Activated T-cell treated with anti-CD3 and anti-CD28 coated beads for 1 hour (primary cell): ENCODE data around the gene NPFFR2.
"Not testable (repeated sequence)": the region's sequence is repeated elsewhere in the genome, so short reads cannot be mapped to it uniquely, and the experiment has no call there.

ENCODE experiments used
- DNase-seq: peaks from one replicate; pipeline ENCODE4 v3.0.0-alpha.2; 2020; ENCODE audit warnings: low read depth

The NPFFR2 gene

DNA sequence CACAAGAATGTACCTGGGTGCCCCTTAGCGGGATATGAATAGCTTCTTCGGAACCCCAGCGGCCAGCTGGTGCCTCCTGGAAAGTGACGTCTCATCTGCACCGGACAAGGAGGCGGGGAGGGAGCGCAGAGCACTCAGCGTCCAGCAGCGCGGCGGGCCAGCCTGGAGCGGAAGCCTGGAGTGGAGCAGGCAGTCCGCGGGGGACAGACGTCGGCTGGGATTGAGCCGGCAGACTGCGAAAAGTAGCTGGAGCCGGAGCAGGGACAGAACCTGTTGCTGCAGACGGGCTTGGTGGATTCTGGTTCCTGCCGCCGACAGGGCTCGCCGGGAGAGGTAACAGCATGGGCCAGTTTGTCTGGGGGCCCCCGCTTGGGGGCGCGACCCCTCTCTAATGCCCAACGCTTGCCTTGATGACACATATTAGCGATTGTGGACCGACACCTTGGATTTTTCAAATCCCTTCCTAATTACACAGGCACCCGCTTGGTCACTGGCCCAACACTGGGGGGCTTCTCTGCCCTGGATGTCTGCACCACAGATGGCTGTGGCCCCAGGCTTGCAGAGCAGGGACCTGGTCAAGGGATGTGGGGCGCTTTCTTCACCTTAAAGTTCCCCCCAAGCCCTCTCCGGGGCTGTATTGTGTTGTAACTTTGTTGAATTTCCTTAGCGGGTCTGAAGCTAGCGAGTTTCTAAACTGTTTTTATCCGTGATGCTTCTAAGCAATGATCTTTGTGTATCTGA, at the start of gene NPFFR2:
Gene NPFFR2, plus strand, starts transcription at position 133 of the 741 bp plus-strand sequence. CDS start 96,592 bp downstream, outside the sequence.
- no peak for DNase-seq

DNA sequence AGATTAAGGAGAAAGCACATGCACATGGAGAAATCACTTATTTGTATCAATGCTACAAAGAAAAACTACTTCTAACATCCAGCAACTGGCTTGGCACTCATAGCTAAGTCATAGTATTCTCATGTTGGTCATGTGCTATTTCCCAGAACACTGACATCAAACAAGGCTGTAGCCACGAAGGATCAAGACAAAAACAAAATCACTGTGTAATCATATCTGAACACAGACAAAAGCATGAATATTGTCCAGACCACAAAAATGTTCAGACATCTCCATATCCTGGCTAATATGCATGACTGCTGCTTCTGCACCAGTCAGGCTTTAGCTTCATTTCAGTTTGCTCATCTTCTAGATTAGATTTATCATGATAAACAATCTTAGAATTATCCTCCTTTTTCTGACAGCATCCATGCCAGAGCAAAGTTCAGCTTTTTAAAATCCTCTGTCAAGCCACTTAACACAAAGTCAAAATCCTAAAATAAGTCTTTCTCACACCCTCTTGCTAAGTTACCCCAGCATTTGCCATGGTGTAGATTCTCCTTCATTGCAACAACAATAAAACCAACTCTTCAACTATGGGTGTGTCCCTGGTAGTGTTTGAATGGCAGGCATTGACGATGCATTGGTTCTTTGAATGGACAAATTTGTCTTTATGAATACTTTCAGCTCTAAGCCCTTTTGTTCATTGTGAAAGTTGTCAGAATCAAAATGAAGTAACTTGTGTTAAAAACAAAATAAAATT, 39.1 kb upstream of the NPFFR2 start:
- DNase-seq, result no peak

DNA sequence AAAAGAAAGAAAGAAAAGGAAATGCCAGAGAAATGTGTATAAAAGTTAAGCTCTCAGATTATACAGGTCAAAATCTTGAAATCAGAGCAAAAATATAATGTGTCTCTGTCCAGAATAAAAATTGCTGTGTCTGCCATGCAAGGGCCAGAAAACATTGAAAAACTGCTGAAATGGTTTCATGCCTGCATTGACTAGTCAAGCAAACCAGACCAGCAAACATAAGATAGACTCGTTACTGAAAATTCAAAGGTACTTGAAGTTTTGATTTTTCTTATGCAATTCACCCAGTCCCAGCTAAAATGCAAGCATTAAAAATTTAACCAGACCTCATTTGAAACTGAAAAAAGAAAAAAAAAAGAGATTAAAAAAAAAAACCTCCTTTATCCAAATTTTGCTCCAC, 37.2 kb upstream of the NPFFR2 start:
- no peak for DNase-seq

DNA sequence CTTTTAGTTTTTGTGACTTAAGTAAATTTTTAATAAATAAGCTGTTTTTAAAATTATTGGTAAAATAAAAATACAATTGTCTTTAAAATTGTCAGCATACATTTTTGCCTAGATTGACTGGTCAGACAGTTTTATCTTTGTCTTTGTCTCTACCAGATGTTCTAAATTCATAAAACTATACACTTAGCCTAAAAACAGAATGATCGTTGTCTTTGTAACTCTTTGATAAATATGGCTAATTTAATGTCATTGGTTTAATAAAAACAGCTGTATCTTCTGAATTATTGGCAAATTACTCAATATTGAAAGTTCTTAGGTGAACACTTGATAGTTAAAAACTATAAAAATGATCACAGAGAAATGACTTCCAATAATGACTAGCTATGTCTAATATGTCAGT, 36.5 kb upstream of the NPFFR2 start:
- DNase-seq, result no peak

DNA sequence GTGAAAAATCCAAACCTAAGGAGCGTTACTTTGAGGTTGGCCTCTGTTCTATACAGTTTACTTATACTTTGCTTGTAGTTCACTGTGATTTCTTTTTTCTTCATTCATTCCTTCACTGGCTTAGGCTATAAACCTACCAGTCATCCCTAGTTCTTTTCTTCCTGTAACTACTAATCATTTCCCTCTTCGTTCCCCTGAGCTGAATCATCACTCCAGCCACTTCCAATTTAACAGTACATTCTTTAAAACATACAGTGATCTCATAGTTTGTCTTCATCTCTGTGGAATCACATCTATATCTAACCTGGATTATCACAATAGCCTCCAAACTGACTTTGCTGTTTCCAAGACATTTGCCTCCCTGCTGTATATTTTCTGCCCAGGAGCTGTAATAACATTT, 25.2 kb upstream of the NPFFR2 start:
- no peak for DNase-seq

DNA sequence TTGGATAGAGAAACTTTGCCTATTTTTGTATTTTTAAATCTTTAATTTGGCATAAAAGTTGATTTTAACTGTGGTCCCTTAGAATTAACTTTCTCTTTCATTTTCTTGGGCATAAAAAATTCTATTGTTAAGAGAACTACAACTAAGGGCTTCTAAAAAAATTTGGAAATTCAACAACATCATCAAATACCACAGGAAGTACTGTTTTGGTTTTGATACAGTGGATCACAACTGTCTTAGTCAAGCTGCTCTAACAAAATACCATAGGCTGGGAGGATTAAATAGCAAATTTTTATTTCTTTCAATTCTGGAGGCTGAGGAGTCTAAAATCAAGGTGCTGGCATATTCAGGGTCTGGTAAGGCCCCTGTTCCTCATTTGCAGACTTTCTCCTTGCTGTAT, 19.9 kb upstream of the NPFFR2 start:
- DNase-seq, result no peak

DNA sequence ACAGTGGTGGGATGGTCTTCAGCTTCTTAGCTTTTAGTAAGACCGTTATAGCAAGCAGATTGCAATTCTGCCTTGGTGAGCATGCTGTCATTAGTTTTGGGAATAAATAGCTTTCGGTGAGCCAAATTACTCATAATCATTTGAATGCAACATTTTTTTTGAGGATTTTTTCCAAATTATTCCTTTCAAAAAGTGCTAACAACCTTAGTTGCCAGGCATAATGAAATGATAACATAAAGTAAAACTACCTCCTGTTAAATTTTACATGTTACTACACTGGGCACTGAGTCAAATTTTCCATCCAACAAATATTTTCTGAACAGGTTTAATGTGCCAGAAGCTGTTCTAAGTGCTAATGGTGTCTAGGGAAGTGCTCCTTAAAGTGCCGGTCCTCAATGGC, 15.8 kb upstream of the NPFFR2 start:
- DNase-seq, result no peak

DNA sequence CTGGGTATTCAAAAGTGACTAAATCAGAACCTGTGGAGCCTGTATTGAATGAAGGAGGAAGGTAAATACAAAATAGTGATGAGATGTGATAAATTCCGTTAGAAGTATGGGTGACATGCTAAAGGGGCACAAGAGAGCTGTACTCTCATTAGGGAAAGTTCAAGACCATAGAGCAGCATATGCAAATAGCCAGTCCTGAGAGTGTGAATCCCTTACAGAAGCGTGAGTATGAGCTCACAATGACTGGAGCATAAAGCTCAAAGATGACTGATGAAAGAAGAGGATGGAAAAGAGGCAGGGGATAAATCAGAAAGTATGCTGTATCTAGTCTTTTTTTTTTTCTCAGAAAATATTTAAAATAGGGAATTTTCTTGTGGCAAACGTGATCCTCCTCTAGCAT, 12.1 kb upstream of the NPFFR2 start:
- no peak for DNase-seq

DNA sequence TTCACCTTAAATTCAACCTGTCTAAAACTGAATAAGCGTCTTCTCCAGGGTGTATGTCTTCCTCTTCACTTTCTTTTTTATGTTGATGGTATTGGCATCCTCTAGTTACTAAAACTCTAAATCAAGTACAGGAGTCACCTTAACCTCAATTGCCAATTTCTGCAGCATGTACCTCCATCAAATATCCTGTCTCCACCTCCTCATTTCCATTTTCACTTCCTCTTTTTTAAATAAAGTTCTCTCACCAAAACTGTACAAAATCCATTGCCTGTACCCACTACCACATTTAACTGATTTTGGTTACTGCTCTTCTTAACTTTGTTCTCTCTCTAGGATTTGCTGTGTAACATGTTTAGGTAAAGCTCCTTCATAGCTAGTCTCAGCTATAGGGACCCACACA, 9.2 kb upstream of the NPFFR2 start:
- no peak for DNase-seq

DNA sequence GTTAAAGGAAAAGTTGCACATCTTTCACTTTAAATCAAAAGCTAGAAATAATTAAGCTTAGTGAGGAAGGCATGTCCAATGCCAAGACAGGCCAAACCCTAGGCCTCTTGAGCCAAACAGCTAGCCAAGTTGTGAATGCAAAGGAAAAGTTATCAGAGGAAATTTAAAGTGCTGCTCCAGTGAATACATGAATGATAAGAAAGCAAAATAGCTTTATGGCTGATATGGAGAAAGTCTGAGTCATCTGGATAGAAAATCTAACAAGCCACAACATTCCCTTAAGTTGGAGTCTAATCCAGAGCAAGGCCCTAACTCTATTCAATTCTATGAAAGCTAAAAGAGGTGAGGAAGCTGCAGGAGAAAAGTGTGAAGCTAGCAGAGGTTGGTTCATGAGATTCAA, 23.8 kb downstream of the NPFFR2 start:
- DNase-seq, result no peak

DNA sequence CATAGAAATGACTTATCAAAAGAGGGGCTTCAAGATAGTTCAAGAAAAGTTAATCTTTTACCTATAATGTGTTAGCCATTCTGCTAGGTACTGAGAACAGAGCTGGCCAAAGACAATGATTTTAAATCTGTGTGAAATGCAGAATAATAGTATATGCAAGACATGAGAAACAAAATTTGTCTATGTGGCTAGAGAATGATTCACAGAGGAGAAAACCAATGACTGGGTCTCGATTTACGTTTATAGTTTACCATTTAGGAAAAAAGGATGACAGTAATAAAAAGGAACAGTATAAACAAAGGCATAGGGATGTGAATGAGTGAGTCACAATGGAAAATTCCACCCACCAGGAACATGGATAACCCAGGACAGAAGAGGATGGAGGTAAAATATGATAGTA, 31.9 kb downstream of the NPFFR2 start:
- no peak for DNase-seq

DNA sequence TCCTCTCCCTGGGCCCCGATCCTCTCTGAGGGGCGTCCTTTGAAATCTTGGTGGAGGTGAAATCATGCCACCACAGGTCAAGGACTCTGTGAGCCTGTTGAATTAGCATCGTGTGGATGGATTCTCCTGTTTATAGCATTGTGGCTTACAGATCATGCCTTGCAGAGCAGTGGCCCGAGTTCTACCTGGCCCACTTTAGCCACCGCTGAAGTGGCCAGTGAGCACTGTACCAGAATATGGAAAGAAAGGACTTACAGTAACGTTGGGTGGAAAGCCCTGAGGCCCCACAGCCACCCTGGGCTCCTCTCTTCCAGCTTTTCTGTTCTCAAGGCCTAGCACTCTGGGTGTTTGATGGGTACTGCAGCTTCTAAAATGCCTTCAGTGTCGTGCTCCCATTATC, 35.3 kb downstream of the NPFFR2 start:
- no peak for DNase-seq

DNA sequence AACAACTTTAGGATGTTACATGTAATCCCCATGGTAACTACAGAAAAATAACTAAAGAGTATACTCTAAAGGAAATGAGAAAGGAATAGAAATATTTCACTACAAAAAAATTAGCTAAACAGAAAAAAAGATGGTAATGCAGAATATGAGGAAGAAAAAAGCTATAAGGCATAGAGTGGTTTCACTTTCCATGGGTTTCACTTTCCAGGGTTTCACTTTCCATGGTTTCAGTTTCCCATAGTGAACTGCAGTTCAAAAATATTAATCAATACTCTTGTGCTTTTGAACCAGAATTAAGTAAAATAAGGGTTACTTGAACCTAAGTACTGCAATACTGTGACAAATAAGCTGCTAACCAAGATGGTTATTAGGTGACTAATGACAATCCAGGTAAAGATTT, 42.0 kb downstream of the NPFFR2 start:
- DNase-seq, result no peak

DNA sequence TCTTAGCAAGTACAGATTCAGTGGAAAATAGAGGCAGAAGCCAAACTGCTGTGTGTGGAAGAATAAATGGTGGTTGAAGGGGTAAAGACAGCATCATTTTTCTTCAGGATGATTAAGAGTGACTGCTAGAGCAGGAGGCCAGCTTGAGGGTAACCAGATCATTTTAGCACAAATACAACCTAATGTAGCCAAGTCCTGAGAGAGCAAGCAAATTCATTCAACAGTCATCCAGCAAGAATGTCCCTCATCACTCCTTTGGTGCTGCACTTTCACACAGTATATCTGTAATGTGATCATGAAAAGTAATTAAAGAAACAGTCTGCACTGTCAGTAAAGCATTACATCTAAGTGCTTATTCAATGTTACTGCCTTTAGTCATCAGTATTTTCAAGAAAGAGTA, 44.8 kb downstream of the NPFFR2 start:
- no peak for DNase-seq

DNA sequence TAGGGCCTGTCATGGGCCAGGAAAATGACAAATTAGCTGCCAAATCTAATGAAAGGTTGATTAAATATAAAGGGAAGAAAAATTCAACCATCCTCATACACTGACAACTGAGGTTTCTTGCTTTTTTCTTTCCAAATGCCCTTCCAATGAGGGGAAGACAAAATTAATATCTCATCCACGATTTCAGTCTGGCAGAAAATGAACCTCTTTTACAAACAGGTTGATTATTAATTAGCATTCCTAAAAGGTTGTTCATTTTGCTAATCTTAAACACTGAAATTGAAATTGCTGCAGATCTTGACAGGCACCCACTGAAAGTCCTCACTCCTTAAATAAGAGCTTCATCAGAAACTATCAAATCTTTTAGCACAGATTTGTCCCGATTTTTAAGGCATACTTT, 45.5 kb downstream of the NPFFR2 start:
- no peak for DNase-seq

DNA sequence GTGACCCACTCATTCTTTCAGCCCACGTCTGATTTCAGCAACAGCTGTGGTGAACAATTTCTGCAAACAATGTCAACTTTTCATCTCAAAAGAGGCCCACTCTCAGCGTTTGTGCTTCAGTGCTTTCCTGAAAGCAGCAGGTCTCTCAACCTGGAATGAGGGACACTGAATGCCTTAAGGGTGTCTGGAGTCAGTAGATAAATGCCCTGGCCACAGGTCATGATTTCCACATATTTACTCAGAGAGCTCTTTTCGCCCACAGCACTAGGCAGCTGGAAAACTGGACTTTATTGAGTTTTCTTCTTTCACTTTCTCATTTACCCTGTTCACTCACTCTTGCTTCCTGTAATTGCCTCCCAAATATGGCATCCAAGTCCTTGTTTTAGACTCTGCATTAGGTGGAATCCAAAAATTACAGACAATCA, 52.8 kb downstream of the NPFFR2 start:
- DNase-seq, result no peak

DNA sequence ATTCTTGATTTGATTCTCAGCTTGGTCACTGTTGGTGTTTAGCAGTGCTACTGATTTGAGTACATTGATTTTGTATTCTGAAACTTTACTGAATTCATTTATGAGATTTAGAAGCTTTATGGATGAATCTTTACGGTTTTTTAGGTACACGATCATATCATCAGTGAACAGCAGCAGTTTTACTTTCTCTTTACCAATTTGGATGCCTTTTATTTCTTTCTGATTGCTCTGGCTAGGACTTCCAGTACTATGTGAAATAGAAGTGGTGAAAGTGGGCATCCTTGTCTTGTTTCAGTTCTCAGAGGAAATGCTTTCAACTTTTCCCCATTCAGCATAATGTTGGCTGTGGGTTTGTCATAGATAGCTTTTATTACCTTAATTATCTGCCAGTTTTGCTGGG, 58.8 kb downstream of the NPFFR2 start:
- not testable (repeated sequence) for DNase-seq

DNA sequence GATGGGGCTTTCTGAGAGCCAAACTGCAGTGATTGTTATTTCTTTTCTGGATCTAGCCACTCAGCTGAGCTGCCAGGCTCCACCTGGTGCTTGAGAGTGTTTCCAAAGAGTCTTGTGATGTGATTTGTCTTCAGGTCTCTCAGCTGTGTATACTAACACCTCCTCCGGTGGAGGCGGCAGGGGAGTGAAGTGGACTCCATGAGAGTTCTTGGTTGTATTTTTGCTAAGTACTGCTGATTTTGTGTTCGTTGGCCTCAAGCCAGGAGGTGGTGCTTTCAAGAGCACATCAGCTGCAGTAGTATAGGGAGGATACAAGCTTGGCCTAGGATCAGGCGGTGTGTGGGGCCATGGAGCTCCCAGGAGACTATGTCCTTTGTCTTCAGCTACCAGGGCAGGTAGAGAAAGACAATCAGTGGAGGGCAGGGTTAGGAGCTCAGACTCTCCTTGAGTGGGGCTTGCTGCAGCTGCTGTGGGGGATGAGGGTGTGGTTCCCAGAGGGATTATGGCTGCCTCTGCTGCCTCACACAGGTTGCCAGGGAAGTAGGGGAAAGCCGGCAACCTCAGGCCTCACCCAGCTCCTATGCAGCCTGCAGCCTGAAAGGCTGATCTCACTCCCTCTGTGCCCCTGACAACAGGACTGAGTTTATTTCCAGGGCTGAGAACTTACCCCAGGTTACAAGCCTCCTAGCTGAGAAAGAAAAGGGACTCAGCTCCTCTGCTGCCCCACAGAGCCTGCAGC, 62.4 kb downstream of the NPFFR2 start:
- DNase-seq, result no peak

DNA sequence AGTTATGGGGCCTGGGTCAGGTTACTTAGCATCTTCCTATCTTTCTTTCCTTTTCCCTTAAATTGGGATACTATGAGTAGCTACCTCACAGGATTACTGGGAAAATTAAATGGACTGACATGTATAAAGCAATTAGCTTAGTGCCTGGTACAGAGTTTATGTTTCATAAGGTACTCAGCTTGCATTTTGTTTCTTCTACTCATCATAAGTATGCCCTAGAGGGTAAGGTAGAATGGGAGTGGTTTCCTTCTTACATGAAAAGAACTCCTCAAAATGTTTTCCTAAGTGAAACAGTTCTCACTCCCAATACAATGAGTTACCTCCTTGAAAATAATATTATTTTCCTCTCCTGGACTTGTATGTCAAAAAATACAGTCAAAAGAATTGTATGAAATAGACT, 75.7 kb downstream of the NPFFR2 start:
- DNase-seq, result no peak

DNA sequence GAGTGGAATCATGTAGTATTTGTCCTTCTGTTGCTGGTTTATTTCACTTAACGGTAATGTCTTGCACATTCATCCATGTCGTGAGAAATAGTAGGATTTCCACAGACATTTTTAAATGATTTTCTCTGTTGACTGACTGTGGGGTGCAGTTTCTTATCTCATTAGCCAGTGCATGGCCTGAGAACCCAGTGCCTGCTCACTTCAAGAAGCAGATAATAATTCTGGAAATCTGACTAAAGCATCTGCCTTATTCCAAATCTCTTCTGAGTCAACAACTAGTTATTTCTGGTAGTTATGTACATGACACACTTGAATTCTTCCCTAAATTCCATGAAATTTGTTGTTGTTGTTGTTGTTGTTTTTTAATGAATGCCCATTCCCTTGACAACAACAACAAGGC, 77.6 kb downstream of the NPFFR2 start:
- no peak for DNase-seq

DNA sequence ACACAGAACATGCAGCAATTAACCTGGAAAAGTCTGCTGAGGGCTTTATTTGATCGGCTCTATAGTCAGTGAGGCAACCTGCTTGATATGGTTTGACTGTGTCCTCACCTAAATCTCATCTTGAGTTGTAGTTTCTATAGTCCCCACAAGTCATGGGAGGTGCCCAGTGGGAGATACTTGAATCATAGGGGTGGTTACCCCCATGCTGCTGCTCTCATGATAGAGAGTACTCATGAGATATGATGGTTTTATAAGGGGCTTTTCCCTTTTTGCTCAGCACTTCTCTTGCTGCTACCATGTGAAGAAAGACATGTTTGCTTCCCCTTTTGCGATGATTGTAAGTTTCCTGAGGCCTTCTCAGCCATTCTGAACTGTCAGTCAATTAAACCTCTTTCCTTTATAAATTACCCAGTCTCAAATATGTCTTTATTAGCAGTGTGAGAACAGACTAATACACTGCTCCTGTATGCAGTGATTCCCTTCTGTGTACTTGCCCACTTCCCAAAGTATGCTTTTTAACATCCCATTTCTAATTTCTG, 78.2 kb downstream of the NPFFR2 start:
- no peak for DNase-seq

DNA sequence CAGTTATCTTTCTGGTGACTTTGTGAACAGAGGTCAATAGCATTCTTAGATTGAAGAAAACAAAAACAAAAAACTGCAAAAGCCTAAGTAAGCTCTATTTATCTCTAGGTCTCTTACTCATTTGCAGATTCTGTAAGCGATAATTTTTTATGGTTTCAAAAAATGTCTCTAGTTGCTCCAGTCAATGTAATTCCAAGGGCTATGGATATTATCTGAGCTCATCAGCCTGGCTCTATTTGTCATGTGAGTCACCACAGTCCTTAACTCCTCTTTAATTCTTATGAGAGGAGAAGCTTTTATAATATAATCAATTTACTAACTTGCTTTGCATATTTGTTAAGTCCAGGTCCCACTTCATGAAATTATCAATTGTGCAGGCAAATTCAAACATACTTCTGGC, 79.1 kb downstream of the NPFFR2 start:
- no peak for DNase-seq

DNA sequence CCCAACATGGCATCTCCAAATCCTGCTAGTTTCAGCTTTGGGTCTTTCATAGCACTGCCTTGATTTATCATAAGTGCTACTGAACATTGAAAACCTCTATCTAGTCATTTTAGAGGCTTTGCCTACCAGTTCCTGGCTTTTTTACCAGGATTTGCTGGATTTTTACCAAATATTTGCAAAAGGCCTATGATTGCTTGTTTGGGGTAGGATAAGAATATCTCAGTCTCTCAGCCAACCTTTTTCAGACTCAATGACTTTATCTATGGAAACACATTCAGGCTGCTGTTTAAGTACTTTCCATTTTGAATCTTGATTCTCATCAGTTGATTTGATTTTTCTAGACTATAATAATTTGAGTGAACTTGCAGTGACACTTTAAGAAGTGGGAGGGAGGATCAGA, 80.1 kb downstream of the NPFFR2 start:
- no peak for DNase-seq
